OCI-LY1 (cell line): Measurements from ENCODE around the gene INTS2.
"Not testable (repeated sequence)": the region's sequence is repeated elsewhere in the genome, so short reads cannot be mapped to it uniquely, and the experiment has no call there.

Experiments
- EZH2 ChIP-seq: fragments of 200-600 bp; sonication (generic), shearing (Covaris generic); IDR thresholded peaks from 2 replicates; pipeline ENCODE4 v1.8.0; 2017; ENCODE audit warnings: borderline replicate concordance, mixed run types, mild to moderate bottlenecking, antibody characterized with exemption, low read length, moderate library complexity, mixed read lengths
- TF ChIP-seq, protein P1 (sequence below): fragments of 200-600 bp; sonication (generic), shearing (Covaris generic); IDR thresholded peaks from 2 replicates; pipeline ENCODE4 v1.5.1; 2017; ENCODE audit warnings: mild to moderate bottlenecking, antibody characterized with exemption, low read length, moderate library complexity, mixed read lengths

DNA sequence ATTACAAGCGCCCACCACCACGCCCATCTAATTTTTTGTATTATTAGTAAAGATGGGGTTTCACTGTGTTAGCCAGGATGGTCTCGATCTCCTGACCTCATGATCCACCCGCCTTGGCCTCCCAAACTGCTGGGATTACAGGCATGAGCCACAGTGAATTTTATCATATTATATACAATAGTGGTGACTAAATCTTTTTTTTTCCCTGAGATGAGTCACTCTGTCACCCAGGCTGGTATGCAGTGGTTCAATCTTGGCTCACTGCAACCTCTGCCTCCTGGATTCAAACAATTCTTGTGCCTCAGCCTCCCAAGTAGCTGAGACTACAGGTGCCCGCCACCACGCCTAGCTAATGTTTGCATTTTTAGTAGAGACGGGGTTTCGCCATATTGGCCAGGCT, 41.9 kb downstream of the INTS2 start:
- TF ChIP-seq EZH2: not testable (repeated sequence)
- TF ChIP-seq, protein P1, sequence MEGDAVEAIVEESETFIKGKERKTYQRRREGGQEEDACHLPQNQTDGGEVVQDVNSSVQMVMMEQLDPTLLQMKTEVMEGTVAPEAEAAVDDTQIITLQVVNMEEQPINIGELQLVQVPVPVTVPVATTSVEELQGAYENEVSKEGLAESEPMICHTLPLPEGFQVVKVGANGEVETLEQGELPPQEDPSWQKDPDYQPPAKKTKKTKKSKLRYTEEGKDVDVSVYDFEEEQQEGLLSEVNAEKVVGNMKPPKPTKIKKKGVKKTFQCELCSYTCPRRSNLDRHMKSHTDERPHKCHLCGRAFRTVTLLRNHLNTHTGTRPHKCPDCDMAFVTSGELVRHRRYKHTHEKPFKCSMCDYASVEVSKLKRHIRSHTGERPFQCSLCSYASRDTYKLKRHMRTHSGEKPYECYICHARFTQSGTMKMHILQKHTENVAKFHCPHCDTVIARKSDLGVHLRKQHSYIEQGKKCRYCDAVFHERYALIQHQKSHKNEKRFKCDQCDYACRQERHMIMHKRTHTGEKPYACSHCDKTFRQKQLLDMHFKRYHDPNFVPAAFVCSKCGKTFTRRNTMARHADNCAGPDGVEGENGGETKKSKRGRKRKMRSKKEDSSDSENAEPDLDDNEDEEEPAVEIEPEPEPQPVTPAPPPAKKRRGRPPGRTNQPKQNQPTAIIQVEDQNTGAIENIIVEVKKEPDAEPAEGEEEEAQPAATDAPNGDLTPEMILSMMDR: not testable (repeated sequence)
